Measurements from ENCODE around the gene NUBP2. TPM values are rescaled to one million over a fixed set of nuclear protein-coding genes. Genes with fewer than 3 reads are reported as not detected.

NUBP2 gene
- total RNA-seq, 1 experiment from 2014 or later = 123 TPM

DNA sequence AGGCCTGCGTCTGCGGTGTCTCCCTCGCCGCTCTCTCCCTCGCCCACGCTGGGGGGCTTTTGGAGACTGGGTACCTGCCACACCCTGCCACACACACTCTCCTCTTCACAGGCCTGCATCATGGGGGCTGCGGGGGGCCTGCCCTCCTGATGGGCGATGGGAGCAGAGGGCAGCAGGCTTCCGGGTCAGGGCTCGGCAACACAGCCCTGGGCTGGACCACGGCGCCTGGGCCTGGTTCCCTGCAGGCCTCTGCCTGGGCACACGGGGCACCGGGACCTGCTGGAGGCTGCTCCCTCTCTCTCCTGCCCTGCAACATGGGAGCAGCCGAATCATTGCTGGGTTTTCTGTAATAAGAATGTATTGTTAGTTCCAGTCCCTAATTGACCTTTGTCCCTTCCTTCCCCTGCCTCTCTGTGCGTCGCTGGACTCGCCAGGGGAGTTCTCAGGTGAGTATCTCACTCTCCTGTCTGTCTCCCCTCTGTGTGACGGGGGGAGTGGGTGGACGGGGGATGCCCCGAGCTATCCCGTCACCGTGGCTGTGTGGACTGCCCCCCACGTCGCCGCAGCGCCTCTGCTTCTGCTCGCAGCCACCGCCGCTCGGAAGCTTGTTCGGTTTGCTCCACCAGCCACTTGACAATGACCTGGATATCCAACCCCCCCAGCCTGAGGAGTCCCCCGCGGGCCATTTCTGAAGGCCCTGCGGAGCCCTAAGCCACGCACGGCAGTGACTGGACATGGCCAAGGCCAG, 24.9 kb upstream of the NUBP2 start:
- DNase-seq (ENCODE audit: low read depth) = no peak

DNA sequence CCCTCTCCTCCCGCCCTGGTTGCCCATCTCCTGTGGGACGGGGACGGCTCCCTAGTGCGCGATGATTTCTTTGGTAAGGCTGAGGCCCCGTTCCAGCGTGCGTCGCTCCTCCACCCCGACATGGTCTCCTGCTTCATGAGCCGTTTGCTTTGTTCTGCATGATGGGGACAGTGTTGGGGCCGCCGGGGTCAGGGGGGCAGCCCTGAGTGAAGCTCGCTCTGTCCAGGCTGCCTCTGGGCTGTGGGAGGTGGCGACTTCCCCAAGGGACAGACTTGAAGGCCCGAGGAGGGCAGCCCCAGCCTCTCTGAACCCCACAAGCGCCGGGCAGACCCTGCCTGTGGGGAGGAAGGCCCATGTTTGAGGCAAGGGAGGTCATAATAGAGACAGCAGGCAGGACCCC, 23.8 kb upstream of the NUBP2 start:
- no peak for DNase-seq (ENCODE audit: low read depth)

DNA sequence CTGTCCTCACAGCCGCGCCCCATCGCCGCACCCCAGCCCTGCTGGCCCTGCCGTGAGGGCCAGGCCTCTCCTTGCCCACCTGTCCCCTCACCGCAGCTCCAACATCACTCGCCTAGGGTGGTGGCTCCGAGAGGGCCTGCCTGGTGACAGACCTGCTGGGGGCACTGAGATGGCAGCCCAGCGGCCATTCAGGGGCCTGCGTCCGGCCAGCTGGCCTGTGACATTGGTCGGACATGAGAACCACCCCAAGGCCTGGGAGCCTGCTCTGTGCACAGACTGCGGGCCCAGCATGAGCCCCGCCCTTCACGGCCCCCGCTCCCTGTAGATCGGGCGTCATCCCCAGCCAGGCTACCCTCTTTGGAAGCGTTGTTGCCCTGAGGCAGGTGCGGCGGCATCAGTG, 23.2 kb upstream of the NUBP2 start:
- no peak for DNase-seq (ENCODE audit: low read depth)

DNA sequence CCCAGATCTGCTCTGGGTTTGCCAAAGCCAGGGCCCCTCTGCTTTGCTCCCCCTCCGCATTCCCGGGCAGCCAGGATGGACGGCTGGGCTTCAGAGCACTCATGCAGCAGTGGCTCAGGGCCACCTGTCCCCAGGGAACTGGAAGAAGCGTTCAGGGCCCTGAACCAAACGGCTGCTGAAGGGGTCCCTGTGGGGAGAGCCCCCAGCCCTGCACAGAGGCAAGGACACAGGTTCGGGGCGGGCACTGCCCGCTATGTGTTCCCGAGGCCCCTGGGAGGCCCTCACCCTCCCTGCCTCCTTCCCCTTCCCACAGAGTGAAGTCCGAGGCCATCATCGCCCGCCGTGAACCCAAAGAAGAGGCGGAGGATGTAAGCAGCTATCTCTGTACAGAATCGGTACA, 21.8 kb upstream of the NUBP2 start:
- DNase-seq (ENCODE audit: low read depth) = no peak

DNA sequence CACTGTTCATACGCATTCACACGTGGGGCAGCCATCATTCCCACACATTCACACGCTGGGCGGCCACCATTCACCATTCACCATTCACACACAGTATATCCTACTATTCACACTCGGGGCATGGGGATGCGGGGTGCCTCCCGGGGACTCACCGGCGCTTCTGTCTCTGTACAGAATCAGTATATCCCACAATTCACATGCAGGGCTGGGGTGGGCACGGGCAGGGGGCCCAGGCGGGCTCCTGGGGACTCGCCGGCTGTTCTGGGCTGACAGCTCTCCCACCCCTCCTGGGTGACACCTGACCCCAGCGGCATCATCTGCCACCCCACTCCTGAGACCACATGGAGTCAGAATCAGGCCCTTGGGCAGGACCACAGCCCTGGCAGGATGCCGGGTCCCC, 21.0 kb upstream of the NUBP2 start:
- no peak for DNase-seq (ENCODE audit: low read depth)

DNA sequence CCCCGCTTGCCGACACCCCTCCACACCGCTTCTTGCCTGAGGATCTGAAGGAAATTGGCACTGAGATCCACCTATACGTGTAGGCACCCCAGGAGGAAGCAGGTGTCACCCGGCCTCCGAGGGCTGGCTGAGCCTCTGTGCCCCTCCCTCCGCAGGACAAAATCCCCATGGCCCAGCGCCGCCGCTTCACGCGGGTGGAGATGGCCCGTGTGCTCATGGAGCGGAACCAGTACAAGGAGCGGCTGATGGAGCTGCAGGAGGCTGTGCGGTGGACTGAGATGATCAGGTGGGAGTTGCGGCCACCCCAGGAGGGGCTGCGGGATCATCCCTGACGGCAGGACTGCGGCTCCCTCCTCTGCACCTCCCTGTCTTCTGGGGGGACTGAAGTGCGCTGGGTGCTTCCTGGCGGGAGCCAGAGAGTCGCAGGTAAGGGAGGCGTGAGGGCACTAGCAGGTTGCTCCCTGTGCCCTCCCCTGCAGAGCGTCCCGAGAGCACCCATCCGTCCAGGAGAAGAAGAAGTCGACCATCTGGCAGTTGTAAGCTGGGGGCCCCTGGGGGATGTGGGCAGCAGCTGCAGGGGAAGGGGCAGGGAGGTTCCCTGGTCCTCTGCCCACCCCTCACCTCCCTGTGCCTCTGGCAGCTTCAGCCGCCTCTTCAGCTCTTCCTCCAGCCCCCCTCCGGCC, 20.4 kb upstream of the NUBP2 start:
- no peak for DNase-seq (ENCODE audit: low read depth)

DNA sequence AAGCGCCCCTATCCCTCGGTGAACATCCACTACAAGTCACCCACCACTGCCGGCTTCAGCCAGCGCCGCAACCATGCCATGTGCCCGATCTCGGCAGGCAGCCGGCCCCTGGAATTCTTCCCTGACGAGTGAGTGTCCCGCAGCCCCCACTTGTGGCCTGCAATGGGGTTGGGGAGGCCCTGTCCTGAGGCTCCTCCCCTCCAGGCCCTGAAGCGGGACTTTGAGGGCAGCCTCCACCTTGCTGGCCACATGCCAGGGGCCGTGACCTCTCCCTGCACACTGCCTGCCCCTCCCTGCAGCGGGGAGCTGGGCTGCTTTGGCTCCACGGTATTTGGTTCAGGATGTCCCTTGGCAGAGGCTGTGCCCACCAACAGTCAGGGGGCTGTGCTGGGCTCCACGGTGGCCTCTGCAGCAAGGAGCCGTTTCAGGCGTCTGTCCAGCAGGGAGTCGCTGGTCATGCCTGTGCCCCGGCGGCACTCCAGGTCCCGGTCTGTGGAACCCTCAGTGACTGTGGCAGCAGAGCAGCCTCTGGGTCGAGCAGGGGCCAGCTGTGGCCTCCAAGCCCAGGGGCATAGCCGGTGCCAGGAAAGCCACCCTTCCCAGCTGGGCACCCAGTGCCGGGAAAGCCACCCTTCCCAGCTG, 19.8 kb upstream of the NUBP2 start:
- no peak for DNase-seq (ENCODE audit: low read depth)

DNA sequence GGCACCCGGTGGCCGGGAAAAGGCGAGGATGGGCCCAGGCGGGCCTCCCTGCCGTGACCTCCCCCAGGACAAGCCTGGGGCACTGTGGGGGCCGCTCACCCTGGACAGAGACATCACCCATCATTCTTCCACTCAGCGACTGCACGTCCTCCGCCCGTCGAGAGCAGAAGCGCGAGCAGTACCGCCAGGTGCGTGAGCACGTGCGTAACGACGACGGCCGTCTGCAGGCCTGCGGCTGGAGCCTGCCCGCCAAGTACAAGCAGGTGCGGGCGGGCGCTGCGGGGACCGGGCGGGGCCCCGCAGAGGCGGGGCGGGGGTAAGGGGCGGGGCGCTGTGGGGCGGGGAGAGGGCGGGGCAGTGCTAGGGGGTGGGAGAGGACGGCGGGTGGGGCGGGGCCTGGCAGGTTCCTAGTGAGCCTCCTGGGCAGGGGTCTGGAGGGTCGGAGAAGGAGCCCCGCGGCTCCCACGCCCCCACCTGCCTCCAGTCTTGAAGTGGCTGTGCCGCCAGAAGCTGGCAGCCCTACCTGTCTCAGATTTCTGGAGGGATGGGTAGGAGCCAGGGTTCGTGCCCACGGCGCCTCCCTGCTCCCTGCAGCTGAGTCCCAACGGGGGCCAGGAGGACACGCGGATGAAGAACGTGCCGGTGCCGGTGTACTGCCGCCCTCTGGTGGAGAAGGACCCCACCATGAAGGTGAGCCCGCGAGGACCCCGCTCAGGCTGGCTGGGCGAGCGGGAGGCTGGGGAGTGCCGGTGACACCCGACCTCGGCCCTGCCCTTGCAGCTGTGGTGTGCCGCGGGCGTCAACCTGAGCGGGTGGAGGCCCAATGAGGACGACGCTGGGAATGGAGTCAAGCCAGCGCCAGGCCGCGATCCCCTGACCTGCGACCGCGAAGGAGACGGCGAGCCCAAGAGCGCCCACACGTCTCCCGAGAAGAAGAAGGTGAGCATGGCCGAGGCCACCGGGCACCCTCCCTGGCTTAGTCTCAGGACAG, 18.9 kb upstream of the NUBP2 start:
- no peak for DNase-seq (ENCODE audit: low read depth)

DNA sequence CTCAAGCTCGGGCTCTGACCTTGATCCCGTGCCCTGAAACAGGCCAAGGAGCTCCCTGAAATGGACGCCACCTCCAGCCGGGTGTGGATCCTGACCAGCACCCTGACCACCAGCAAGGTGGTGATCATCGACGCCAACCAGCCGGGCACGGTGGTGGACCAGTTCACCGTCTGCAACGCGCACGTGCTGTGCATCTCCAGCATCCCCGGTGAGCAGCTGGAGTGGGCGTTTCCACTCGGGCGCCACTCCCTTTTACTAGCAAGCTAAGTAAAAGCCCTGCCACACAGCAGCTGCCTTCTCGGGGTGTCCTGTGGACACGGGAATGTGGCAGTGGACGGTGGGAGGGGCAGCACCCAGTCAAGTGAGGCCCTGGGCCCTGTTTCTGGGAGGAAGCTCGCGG, 17.8 kb upstream of the NUBP2 start:
- DNase-seq (ENCODE audit: low read depth) = no peak

DNA sequence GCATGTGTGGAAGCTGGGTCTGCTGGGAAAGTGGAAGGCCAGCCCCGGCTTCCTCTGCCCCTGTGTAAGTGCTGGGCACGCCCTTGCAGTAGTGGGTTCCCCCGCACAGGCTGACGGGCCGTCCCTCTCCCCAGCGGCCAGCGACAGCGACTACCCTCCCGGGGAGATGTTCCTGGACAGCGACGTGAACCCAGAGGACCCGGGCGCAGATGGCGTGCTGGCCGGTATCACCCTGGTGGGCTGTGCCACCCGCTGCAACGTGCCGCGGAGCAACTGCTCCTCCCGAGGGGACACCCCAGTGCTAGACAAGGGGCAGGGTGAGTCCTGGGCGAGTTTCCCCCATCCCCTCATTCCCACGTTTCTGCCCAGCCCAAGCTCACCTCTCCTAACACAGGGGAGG, 16.9 kb upstream of the NUBP2 start:
- no peak for DNase-seq (ENCODE audit: low read depth)

DNA sequence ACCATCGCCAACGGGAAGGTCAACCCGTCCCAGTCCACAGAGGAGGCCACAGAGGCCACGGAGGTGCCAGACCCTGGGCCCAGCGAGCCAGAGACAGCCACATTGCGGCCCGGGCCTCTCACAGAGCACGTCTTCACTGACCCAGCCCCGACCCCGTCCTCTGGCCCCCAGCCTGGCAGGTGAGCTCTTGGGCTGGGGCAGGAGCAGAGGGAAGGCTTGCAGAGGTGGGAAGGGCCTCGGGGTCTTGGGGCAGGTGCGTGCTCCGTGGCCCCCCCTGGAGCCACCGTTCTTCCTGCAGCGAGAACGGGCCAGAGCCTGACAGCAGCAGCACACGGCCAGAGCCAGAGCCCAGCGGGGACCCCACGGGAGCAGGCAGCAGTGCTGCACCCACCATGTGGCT, 16.5 kb upstream of the NUBP2 start:
- DNase-seq (ENCODE audit: low read depth) = no peak

DNA sequence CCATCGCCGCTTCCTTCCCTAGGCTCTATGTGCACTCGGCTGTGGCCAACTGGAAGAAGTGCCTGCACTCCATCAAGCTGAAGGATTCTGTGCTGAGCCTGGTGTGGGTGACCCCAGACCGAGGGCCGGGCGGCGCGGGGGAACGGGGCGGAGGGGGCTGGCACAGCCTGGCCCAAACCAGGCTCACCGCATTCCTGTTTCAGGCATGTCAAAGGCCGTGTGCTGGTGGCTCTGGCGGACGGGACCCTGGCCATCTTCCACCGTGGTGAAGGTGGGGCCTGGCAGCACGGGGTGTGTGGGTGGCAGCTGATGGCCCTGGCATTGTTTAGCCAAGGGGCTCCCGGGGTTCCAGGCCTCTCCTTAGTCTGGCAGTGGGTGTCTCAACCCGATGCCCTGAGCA, 16.1 kb upstream of the NUBP2 start:
- DNase-seq (ENCODE audit: low read depth) = no peak

DNA sequence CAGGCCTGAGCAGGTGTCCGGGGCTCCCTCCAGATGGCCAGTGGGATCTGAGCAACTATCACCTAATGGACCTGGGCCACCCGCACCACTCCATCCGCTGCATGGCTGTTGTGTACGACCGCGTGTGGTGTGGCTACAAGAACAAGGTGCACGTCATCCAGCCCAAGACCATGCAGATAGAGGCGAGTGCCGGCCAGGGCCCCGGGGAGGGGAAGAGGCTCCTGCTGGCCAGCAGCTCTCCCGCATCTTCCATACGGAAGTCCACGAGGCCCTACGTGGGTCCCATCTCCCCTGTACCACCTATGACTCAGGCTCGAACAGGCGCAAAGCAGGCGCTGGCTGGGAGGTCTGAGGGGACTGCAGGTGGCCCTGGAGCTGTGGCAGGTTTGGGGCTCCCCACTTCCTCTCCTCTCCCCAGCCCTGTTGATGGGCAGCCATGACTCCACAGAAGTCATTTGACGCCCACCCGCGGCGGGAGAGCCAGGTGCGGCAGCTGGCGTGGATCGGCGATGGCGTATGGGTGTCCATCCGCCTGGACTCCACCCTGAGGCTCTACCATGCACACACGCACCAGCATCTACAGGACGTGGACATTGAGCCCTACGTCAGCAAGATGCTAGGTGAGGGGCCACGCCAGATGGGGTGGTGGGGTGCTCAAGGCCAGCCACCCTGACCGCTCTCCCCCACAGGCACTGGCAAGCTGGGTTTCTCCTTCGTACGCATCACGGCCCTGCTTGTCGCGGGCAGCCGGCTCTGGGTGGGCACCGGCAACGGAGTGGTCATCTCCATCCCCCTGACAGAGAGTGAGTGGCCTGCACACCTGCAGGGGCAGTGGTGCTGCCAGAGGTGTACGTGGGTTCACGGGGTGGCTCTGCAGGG, 15.4 kb upstream of the NUBP2 start:
- no peak for DNase-seq (ENCODE audit: low read depth)

DNA sequence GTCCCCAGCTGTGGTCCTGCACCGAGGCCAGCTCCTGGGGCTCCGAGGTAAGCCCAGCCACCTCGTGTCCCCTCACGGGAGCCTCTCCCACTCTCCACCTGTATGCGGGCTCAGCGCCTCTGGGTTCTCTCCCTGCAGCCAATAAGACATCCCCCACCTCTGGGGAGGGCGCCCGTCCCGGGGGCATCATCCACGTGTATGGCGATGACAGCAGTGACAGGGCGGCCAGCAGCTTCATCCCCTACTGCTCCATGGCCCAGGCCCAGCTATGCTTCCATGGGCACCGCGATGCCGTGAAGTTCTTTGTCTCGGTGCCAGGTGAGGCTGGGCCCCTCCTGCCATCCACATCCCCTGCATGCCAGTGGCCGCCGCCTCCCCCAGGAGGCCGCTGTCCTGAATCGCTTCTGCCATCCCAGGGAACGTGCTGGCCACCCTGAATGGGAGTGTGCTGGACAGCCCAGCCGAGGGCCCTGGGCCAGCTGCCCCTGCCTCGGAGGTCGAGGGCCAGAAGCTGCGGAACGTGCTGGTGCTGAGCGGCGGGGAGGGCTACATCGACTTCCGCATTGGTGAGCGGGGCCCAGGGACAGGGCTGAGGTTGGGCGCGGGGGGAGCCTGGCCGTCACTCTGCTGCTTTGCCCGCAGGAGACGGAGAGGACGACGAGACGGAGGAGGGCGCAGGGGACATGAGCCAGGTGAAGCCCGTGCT, 14.5 kb upstream of the NUBP2 start:
- DNase-seq (ENCODE audit: low read depth) = no peak

DNA sequence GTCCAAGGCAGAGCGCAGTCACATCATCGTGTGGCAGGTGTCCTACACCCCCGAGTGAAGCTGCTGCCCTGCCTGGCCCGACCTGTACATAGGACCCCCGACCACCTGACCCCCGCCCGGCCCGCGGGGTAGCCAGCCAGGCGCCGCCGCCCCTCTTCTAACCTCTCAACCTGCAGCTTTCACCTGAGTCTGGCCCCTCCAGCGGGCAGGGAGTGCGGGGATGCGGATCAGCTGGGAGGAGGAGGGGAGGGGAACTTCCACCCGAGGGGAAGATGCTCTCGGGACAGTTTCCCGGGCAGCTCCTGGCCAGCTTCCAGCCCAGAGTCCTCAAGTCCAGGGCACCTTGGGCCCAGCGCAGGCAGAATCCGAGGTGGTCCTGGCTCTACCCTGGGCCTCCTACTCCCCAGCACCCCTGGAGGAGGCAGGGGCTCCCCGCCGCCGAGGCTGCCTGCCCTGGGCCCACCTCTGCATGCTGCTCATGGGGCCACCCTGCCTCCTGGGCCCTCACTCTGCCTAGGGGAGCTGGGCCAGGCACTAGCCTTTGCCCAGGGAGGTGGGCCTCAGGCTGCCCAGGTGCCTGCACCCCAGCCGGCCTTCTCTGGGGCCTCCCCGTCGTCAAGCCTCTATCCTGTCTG, 13.9 kb upstream of the NUBP2 start:
- no peak for DNase-seq (ENCODE audit: low read depth)

DNA sequence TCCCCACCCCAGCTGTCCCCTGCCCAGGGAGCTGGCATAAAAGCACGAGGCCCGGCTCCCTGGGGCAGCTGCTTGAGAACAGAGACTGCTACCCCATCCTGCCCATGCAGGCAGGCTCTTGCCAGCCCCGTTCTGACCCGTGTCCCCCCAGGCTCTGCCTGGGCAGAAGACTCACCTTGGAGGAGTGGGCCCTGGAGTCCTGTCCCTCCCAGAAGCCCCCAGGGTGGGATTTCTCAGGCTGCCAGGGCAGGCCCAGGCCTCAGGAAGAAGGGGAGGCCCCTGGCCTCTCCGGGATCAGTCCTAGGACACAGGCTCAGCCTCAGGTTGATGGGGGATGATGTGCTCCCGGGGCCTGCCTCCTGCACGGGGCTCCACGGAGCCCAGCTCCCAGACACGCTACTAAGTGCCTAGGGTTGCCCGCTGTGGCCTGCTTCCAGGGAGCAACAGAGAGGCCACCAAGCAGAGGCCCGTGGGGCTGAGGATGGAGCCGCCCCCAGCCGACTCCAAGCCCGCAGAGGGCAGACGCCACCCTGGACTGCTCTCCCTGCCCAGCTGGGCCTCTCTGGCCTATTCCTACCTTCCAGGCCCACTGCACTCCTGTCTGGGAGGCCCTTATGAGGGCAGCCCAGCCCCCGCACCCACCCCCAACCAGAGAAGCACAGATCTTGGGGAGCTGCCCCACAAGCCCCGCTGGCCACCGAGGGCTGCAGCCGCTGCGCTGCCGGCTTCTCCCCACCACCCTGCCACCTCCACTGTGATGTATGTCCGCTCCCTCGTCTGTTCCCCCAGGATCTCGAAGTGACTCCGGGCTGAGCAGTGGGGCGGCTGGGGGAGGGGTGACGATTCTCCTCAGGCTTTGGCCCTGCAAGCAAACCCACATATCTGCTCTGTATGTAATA, 13.1 kb upstream of the NUBP2 start:
- no peak for DNase-seq (ENCODE audit: low read depth)

DNA sequence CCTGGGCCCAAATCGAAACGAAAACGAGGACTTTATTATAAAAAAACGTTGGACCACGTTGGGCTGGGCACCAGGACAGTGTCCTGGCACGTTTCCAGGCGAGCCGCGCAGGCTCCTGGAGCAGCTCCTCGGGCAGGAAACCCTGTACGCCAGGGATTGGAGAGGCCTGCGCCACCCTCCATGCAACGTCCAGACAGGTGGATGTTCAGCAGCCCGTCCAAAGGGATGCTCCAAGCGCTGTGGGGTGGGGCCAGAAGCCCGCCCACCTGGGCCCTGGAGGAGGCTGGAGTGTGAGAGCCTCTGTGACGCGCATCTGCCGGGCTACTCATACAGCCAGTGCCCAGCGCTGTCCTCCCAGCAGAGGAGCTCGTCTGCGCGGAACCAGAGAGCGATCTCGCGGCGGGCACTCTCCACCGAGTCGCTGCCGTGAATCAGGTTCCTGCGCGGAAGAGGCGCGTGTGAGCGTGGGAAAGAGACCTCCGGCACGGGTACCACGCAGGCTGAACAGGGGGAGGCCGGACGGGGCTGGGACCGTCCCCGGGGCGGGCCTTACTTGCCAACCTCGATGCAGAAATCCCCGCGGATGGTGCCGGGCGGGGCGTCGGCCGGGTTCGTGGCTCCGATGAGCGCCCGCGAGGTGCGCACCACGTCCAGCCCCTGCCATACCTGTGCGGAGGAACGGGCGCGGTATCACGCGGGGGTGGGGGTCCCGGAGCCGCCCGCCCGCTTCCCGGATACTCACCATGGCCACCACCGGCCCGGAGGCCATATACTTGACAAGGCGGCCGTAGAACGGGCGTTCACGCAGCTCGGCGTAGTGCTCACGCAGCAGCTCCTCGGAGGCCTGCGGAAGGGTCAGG, 12.2 kb upstream of the NUBP2 start:
- no peak for DNase-seq (ENCODE audit: low read depth)
